Neural cell (in vitro differentiated cells): Measurements from ENCODE around the gene WFDC1. TPM values are rescaled to one million over a fixed set of nuclear protein-coding genes. Genes with fewer than 3 reads are reported as not detected.
"Not testable (repeated sequence)": the region's sequence is repeated elsewhere in the genome, so short reads cannot be mapped to it uniquely, and the experiment has no call there.

Experiments
- H2AFZ ChIP-seq: fragments of 200-600, 300-800 bp; sonication (generic), shearing (Covaris generic); 2 replicates; pipeline ENCODE4 v1.6.0; 2014; ENCODE audit warnings: low read depth, mild to moderate bottlenecking, antibody characterized with exemption, low read length, moderate library complexity
- H3F3A ChIP-seq: fragments of 200-600 bp; shearing (Covaris generic); 2 replicates; pipeline ENCODE4 v1.6.1; 2016; ENCODE audit warnings: mild to moderate bottlenecking, moderate library complexity, mixed read lengths, antibody characterized with exemption, low read length; ENCODE audit not compliant: insufficient read depth, poor library complexity, severe bottlenecking
- H3K27ac ChIP-seq: fragments of 200-600, 300-800 bp; sonication (generic), shearing (Covaris generic); 2 replicates; pipeline ENCODE4 v1.5.1; 2014; ENCODE audit warnings: mild to moderate bottlenecking, low read length, moderate library complexity
- H3K27me3 ChIP-seq: fragments of 300-800, 200-600 bp; sonication (generic), shearing (Covaris generic); 2 replicates; pipeline ENCODE4 v1.6.0; 2014; ENCODE audit warnings: mild to moderate bottlenecking, low read depth, low read length, moderate library complexity; ENCODE audit not compliant: insufficient read depth
- H3K36me3 ChIP-seq: fragments of 300-800, 200-600 bp; sonication (generic), shearing (Covaris generic); 2 replicates; pipeline ENCODE4 v1.5.1; 2014; ENCODE audit warnings: mild to moderate bottlenecking, antibody characterized with exemption, low read length, moderate library complexity; ENCODE audit not compliant: insufficient read depth
- H3K4me2 ChIP-seq: fragments of 300-800, 200-600 bp; sonication (generic), shearing (Covaris generic); 2 replicates; pipeline ENCODE4 v1.6.0; 2014; ENCODE audit warnings: mild to moderate bottlenecking, low read length
- H3K4me3 ChIP-seq: fragments of 300-800, 200-600 bp; sonication (generic), shearing (Covaris generic); 2 replicates; pipeline ENCODE4 v1.5.1; 2014; ENCODE audit warnings: mild to moderate bottlenecking, low read length, moderate library complexity
- H3K79me2 ChIP-seq: fragments of 200-600 bp; shearing (Covaris generic); replicated peaks from 2 replicates; pipeline ENCODE4 v1.6.0; 2014; ENCODE audit warnings: mild to moderate bottlenecking, low read length, moderate library complexity; ENCODE audit not compliant: insufficient read depth
- H3K9ac ChIP-seq: fragments of 300-800, 200-600 bp; sonication (generic), shearing (Covaris generic); 2 replicates; pipeline ENCODE4 v1.6.1; 2016; ENCODE audit warnings: mild to moderate bottlenecking, low read length, mixed read lengths
- H3K9me2 ChIP-seq: fragments of 200-600 bp; shearing (Covaris generic); 2 replicates; pipeline ENCODE4 v1.6.1; 2016; ENCODE audit warnings: mild to moderate bottlenecking, low read length, mixed read lengths; ENCODE audit not compliant: insufficient read depth
- H3K9me3 ChIP-seq: fragments of 200-600, 300-800 bp; sonication (generic), shearing (Covaris generic); 2 replicates; pipeline ENCODE4 v1.6.1; 2016; ENCODE audit warnings: mild to moderate bottlenecking, mixed run types, low read length, moderate library complexity, mixed read lengths
- H4K20me1 ChIP-seq: fragments of 200-600 bp; shearing (Covaris generic); 2 replicates; pipeline ENCODE4 v1.6.1; 2016; ENCODE audit warnings: mild to moderate bottlenecking, mixed run types; ENCODE audit not compliant: insufficient read depth
- CTCF ChIP-seq: fragments of 450-650 bp; IDR thresholded peaks from 2 replicates; pipeline ENCODE4 v1.5.1; 2014; ENCODE audit warnings: antibody characterized with exemption, mild to moderate bottlenecking, moderate library complexity; ENCODE audit not compliant: poor library complexity, severe bottlenecking
- EP300 ChIP-seq: fragments of 450-650 bp; conservative IDR thresholded peaks from 2 replicates; pipeline ENCODE4 v1.6.1; 2014; ENCODE audit warnings: antibody characterized with exemption, mild to moderate bottlenecking, moderate library complexity; ENCODE audit not compliant: poor library complexity, severe bottlenecking
- EZH2 ChIP-seq: fragments of 200-600, 300-800 bp; shearing (Covaris generic), sonication (generic); IDR thresholded peaks from 2 replicates; pipeline ENCODE4 v1.6.1; 2014; ENCODE audit warnings: antibody characterized with exemption, low read length, borderline replicate concordance, mild to moderate bottlenecking; ENCODE audit not compliant: insufficient read depth, poor library complexity, severe bottlenecking
- MXI1 ChIP-seq: fragments of 450-650 bp; conservative IDR thresholded peaks from 2 replicates; pipeline ENCODE4 v1.6.1; 2014; ENCODE audit warnings: antibody characterized with exemption, mild to moderate bottlenecking; ENCODE audit not compliant: poor library complexity, severe bottlenecking
- POLR2AphosphoS5 ChIP-seq: IDR thresholded peaks from 2 replicates; pipeline ENCODE4 v1.6.1; 2012
- RAD21 ChIP-seq: fragments of 450-650 bp; conservative IDR thresholded peaks from 2 replicates; pipeline ENCODE4 v1.6.1; 2014; ENCODE audit warnings: antibody characterized with exemption, mild to moderate bottlenecking, moderate library complexity
- REST ChIP-seq: IDR thresholded peaks from 2 replicates; pipeline ENCODE4 v1.6.1; 2012; ENCODE audit warnings: borderline replicate concordance
- SMC3 ChIP-seq: fragments of 450-650 bp; conservative IDR thresholded peaks from 2 replicates; pipeline ENCODE4 v1.6.1; 2014; ENCODE audit warnings: antibody characterized with exemption, mild to moderate bottlenecking, moderate library complexity; ENCODE audit not compliant: poor library complexity
- TAF1 ChIP-seq: IDR thresholded peaks from 2 replicates; pipeline ENCODE4 v1.6.1; 2012; ENCODE audit warnings: low read depth
- polyA plus RNA-seq: library from polyadenylated mRNA; depleted of rRNA; stranded (reverse); fragments of >200 nt; gene quantifications from 2 replicates; pipeline ENCODE4 v1.2.3, GENCODE V29; 2014

WFDC1 gene
- polyA plus RNA-seq, 1 donor from 2014 or later, result not detected

GRCh38 chr16:84334058-84334457 is 39.4 kb downstream of the WFDC1 start:
- TF ChIP-seq EZH2, result no peak
- TF ChIP-seq REST, result no peak
- no peak for TF ChIP-seq TAF1
- no peak for TF ChIP-seq EP300
- TF ChIP-seq POLR2AphosphoS5, result no peak
- no peak for TF ChIP-seq RAD21
- Histone ChIP-seq H3K4me3 (no peak overlapping the region), H3K4me2 (no peak overlapping the region), H3K36me3 (no peaks in the 10 kb centered on the region), H3K9me3 (no peaks in the 10 kb centered on the region), H4K20me1 (no peaks in the 10 kb centered on the region), H2AFZ (no peak overlapping the region), H3K79me2 (no peaks in the 10 kb centered on the region), H3F3A (no peaks in the 10 kb centered on the region), H3K27ac (no peak overlapping the region), H3K27me3 (no peaks in the 10 kb centered on the region), H3K9me2 (no peaks in the 10 kb centered on the region), H3K9ac (no peak overlapping the region)

- no peak overlapping the region for H3K9ac ChIP-seq
- H3K4me2 ChIP-seq, result no peak overlapping the region
- H3K79me2 ChIP-seq, result no peaks in the 10 kb centered on the region
- no peaks in the 10 kb centered on the region for H3K9me2 ChIP-seq
- H3K4me3 ChIP-seq, result no peak overlapping the region
- H2AFZ ChIP-seq, result no peak overlapping the region
- H3F3A ChIP-seq, result no peaks in the 10 kb centered on the region
- no peaks in the 10 kb centered on the region for H3K27me3 ChIP-seq
- no peak overlapping the region for H3K27ac ChIP-seq
- H4K20me1 ChIP-seq, result no peaks in the 10 kb centered on the region
- H3K9me3 ChIP-seq, result no peaks in the 10 kb centered on the region
- no peaks in the 10 kb centered on the region for H3K36me3 ChIP-seq
- TF ChIP-seq POLR2AphosphoS5 (no peak), EZH2 (no peak), SMC3 (no peak), TAF1 (no peak), EP300 (no peak), MXI1 (no peak), CTCF (no peak), REST (no peak), RAD21 (no peak)
Measured at GRCh38 chr16:84334482-84334881, 39.8 kb downstream of the WFDC1 start.

GRCh38 chr16:84337236-84337635 is 42.6 kb downstream of the WFDC1 start:
- not testable (repeated sequence) for H3F3A ChIP-seq, H3K9me3 ChIP-seq, H3K79me2 ChIP-seq, H3K27me3 ChIP-seq, H4K20me1 ChIP-seq, H3K9me2 ChIP-seq, H2AFZ ChIP-seq, H3K4me2 ChIP-seq, H3K36me3 ChIP-seq, H3K4me3 ChIP-seq, H3K9ac ChIP-seq, H3K27ac ChIP-seq
